RKO (cell line): ENCODE measurements around the gene HOXC9.
A peak's percentile ranks its signal among the peaks of the same experiment; 100 is the strongest.

Source experiments
- DNase-seq: peaks from one replicate; pipeline ENCODE4 v3.0.0-alpha.2; 2016; ENCODE audit warnings: low spot score

Gene HOXC9

GRCh38 chr12:54028314-54029201, 28.6 kb downstream of the HOXC9 start, which contains the start of gene HOXC6:
Gene HOXC6, plus strand, starts transcription at chr12:54028440. Its CDS starts 82 bp downstream, at chr12:54028522.
- peak; percentile 60 for DNase-seq

- DNase-seq = no peak
These were observed 29.8 kb downstream of the HOXC9 start for GRCh38 chr12:54029529-54030441.

GRCh38 chr12:54030442-54030801, 30.5 kb downstream of the HOXC9 start:
- DNase-seq = no peak

- no peak for DNase-seq
These were observed 31.0 kb downstream of the HOXC9 start for GRCh38 chr12:54030889-54031471.

- no peak for DNase-seq
These were observed 31.5 kb downstream of the HOXC9 start for GRCh38 chr12:54031480-54031879.

- DNase-seq = no peak
These were observed 32.2 kb downstream of the HOXC9 start for GRCh38 chr12:54032086-54032619.

GRCh38 chr12:54032627-54033100, 32.7 kb downstream of the HOXC9 start, which contains the start of gene HOXC5:
Gene HOXC5, plus strand, starts transcription at chr12:54033050. Its CDS starts 73 bp downstream, at chr12:54033123.
- DNase-seq = peak; percentile 93

GRCh38 chr12:54033106-54033979, 33.4 kb downstream of the HOXC9 start:
- peak; percentile 80 for DNase-seq

DNA sequence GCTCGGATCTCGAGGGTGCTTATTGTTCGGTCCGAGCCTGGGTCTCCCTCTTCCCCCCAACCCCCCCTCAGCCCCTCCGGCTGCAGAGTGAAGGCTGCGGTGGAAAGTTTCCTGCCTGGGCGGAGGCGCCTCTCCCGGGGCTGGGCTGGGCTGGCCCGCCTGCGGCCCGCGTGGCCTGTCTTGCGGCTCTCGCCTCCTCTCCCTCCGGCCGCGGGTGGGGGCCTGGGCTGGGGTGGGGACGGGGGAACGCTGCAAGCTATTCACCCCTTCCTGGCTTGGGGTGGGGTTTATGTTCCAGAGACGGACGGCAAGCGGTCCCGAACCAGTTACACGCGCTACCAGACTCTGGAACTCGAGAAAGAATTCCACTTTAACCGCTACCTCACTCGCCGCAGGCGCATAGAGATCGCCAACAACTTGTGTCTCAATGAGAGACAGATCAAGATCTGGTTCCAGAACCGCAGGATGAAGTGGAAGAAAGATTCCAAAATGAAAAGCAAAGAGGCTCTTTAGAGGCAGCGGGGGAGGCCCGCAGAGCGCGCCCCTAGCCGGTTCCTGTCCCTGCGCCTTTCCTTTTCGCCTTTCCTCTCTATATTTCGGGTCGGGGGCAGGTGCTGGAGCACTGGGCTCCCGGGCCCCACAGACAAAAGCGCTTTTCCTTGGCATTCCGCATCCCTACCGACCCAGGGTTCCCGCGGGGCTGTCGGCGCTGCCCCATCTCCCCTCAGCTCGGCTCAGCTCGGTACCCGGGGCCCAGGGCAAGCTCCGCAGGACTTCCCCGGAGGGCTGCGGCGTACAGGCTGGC, 34.2 kb downstream of the HOXC9 start:
- DNase-seq = peak; percentile 29

DNA sequence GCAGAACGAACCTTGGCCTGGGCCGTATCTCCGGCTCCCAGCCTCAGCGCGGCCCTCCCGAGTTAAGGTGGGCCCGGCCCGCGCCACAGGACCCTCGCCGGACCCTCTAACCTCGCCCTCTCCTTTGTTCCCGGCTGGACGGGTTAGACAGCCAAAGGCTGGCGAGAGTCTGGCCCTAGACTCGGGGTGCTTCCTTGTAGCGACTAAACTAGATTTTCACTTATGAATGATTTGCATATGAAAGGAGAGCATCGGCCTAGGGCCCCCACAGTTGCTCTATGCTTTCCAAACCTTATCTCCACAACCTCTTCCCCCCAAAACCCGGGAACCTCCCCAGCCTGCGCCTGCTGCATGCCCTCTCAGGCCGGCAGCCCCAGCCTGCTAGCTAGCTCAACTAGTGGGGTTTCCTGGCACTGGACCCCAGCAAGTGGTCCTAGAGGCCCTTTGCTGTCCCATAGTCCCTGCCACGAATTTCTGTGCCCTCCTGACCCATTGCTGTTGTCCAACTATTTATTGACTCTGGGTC, 34.9 kb downstream of the HOXC9 start:
- no peak for DNase-seq

GRCh38 chr12:54035568-54036264, 35.8 kb downstream of the HOXC9 start:
- DNase-seq = no peak

GRCh38 chr12:54036620-54037359, 36.8 kb downstream of the HOXC9 start:
- DNase-seq = peak; percentile 50

- DNase-seq = no peak
These were observed 37.7 kb downstream of the HOXC9 start for GRCh38 chr12:54037360-54038283.

DNA sequence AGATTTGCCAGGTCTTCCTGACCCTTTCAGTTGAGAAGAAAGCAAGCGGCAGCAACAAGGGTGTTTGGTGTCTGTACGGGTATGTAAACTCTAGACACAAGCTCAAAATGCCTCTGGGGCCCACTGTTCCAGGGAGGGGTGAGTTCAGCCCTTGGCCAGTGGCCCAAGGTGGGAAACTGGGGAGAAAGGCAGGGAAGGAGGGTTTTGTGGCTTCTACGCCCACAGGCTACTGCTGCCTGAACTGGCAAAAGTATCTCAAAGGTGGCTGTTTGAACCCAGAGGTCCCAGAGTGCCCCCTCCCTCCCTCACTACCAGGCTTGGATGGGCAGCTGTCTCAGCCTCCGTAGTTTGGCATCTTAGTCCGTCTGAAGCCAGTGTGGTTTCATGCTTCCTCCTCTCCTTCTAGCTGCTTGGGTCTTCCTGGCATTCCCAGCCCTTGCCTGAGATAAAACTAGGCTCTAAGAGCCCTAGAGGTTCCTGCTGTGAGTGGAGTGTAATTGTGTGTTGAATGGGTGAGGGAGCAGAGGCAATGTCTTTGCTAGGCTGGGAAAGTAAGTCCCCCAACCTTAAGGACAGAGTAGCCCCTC, 38.4 kb downstream of the HOXC9 start:
- DNase-seq = no peak

DNA sequence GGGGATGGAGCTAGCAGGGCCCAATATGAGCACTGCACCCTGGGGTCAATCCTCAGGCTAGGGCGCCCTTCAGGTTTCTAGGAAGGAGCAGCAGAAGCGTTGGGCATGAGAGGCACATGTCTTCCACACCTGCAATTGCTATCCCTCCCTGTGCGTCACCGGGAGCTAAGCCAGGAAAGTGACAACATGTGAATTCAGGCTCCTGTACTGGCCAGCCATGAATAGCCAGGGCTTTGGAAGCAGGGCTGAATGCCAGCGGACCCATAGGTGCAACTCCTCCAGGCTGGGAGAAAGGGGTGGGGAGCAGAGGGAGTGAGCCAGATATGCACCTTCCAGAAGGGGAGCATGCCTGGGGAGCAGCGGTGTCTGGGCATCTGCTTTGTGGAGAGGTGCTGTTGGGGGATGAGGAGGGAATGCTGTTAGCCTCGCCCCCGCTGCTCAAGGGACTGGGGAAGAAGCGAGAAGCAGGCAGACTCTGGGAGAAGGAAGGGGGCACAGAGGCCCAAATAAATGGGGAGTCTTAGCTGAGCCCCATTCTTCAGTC, 39.0 kb downstream of the HOXC9 start:
- no peak for DNase-seq

DNA sequence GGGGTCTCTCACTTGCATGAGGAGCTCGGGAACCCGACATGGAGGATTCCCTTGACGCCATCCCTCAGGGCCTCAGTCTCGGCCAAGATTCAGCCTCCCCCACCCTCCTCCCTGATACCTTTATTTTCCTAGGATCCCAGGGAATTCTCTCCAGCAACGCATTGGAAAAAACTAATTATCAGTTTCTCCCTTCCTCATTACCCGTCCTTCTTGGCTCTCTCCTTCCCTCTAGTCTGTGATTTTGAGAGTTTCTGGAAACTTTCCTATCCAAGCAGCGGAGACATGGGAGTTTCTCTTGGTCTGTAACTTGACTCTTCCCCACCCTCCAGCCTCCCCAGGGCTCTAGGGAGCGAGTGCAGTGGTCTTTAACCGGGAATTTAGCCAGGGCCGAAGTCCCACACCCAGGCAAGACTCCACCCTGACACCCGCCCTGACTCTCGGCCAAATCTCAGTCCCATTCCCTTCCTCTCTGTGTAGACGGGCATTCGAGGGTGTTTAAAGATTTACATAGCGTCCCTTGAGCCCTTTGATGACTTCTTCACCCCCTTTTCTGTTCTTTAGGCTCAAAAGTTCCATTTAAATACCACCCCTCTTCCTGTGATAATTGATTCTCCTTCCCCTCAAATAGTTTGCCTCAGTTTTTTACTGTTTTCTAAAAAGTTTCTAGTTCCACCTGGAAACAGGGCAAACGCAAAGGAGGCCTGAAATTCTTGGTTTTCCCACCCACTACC, 39.6 kb downstream of the HOXC9 start:
- DNase-seq = no peak
